Measurements from ENCODE around the gene GTF3C6.
"Not testable (repeated sequence)": the region's sequence is repeated elsewhere in the genome, so short reads cannot be mapped to it uniquely, and the experiment has no call there.

Gene GTF3C6

GRCh38 chr6:110980227-110980626 lies 21.7 kb downstream of the GTF3C6 start:
- DNase-seq: no peak

- no peak for DNase-seq
These were observed 22.1 kb downstream of the GTF3C6 start for GRCh38 chr6:110980648-110981047.

DNA sequence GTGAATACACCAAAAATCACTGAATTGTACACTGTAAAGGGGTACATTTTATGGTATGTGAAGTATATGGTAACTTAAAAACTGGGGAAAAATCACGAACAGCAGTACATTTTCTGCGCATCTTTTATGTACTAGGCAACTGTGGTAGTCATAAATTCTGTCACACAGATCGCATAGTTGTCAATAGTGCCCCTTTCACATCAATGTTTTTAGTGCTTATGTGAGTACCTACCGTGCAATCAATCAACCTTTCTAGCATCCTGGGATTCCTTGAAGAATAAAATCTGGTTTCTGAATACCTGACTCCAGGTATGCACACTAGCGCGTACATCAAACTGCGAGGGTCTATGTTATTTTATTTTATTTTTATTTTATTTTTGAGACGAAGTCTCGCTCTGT lies 22.7 kb downstream of the GTF3C6 start:
- DNase-seq: no peak

DNA sequence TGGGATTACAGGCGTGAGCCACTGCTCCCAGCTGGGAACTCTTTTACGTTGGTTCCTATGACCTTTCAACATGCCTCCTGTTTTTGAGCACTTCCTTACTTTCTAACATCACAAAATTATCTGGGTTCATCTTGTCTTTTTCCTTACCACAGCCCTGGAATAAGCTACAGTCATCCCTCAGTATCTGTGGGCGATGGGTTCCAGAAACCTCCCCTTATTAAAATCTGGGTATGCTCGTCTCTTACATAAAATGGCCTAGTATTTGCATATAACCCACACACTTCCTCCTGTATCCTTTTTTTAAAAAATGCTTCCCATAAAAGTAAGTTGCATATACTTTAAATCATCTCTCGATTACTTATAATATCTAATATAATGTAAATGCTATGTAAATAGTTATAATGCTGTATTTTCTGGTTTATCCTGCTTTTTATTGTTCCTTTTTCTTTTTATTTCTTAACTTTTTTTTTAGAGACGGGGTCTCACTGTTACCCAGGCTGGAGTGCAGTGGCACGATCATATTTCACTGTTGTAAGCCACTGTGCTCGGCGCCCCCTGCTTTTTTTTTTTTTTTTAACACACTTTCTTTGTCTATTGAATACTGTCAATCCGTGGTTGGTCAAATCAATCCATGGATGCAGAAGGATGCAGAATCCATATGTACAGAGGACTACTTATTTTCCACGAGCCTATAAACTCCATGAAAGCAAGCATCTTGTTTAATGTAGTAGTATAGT lies 32.5 kb downstream of the GTF3C6 start:
- DNase-seq: no peak

GRCh38 chr6:110996691-110997090 lies 38.2 kb downstream of the GTF3C6 start:
- DNase-seq: no peak

DNA sequence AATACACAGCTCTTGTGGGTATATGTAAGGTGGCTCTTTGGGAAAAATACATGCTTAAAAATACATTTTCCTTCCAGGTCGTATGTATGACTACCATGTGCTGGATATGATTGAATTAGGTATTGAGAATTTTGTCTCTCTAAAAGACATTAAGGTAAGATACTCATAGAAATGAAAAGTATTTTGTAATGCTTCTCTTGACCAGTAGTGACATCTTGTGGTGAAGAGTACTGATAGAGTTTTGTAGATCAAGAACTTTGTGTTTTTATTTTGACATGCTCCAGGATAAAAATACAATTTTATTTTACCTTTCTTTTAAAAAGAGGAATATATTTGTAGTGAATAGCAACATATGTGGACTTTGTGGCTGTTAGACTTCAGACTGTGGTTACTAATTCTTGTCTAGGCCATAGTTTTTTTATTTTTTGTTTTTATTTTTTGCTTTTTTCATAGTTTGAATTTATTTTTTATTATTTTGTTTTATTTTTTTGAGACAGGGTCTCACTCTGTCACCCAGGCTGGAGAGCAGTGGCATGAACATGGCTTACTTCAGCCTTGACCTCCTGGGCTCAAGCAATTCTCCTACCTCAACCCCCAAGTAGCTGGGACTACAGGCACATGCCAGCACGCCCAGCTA lies 41.2 kb downstream of the GTF3C6 start:
- DNase-seq: no peak

GRCh38 chr6:111002350-111002749 lies 43.8 kb downstream of the GTF3C6 start:
- DNase-seq: no peak

GRCh38 chr6:111011360-111012142 lies 53.0 kb downstream of the GTF3C6 start:
- DNase-seq: no peak

DNA sequence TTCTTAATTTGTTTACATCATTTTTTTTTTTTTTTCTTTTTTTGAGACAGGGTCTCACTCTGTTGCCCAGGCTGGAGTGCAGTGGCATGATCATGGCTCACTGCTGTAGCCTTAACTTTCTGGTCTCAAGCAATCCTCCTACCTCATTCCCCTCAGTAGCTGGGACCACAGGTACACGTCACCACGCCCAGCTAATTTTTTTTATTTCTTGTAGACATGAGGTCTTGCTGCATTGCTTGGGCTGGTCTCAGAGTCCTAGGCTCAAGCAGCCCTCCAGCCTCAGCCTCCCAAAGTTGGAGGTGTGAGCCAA lies 53.6 kb downstream of the GTF3C6 start:
- no peak for DNase-seq

DNA sequence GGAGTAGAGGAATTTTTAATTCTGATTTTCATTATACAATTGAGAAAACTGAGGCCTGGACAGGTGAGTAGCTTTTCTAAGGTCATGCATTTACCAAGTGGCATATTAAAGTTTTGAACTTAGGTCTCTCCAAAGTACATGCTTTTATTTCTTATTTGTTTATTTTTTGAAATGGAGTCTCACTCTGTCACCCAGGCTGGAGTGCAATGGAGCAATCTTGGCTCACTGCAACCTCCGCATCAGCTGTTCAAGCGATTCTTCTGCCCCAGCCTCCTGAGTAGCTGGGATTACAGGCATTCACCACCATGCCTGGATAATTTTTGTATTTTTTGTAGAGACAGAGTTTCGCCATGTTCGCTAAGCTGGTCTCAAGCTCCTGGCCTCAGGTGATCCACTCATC lies 54.0 kb downstream of the GTF3C6 start:
- DNase-seq: not testable (repeated sequence)

GRCh38 chr6:111013144-111013915 lies 54.8 kb downstream of the GTF3C6 start:
- DNase-seq: no peak

DNA sequence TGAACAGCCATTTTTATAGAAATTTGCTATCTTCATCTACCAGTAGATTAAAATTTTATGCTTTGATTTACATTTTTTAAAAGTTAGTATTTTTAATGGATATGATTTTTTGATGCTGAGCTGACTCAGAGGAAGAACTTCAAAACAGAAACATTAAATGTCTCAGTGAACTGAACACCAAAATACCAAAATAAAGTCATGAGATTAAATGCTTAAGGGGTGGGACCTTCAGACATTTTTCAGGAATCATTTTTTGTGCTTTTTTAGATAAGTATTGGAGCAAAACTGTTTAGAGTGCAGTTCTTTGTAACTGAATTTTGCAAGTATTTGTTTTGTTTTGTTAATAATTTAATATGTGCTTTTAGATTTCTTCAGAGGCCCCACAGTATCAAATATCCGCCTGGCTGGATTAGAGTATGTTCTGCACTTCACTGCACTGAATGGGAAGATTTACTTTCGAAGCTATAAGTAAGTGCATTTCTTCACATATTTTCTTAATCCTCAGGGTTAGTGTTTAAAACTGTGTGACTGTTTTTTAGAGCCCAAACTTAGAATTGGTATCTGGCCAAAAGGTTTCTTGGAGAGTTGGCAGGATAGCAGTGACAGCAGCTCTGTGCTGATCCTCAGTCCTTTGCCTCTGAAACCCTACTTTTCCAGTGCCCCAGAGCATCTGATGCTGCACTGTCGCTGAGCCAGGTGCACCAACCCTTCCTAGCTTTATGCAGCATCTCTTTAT lies 57.1 kb downstream of the GTF3C6 start:
- no peak for DNase-seq

DNA sequence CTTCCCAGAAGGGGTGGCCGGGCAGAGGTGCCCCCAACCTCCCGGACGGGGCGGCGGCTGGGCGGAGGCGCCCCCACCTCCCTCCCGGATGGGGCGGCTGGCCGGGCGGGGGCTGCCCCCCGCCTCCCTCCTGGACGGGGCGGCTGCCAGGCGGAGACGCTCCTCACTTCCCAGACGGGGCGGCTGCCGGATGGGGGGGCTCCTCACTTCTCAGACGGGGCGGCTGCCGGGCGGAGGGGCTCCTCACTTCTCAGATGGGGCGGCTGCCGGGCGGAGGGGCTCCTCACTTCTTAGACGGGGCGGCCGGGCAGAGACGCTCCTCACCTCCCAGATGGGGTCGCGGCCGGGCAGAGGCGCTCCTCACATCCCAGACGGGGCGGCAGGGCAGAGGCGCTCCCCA lies 58.7 kb downstream of the GTF3C6 start:
- not testable (repeated sequence) for DNase-seq

Data from activated gamma-delta T cell treated with Interleukin-2 at 50 U/mL for 16 hours (primary cell).